Measurements from ENCODE around the gene LUC7L.
"Not testable (repeated sequence)": the region's sequence is repeated elsewhere in the genome, so short reads cannot be mapped to it uniquely, and the experiment has no call there.

Gene LUC7L, protein sequence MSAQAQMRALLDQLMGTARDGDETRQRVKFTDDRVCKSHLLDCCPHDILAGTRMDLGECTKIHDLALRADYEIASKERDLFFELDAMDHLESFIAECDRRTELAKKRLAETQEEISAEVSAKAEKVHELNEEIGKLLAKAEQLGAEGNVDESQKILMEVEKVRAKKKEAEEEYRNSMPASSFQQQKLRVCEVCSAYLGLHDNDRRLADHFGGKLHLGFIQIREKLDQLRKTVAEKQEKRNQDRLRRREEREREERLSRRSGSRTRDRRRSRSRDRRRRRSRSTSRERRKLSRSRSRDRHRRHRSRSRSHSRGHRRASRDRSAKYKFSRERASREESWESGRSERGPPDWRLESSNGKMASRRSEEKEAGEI

DNA sequence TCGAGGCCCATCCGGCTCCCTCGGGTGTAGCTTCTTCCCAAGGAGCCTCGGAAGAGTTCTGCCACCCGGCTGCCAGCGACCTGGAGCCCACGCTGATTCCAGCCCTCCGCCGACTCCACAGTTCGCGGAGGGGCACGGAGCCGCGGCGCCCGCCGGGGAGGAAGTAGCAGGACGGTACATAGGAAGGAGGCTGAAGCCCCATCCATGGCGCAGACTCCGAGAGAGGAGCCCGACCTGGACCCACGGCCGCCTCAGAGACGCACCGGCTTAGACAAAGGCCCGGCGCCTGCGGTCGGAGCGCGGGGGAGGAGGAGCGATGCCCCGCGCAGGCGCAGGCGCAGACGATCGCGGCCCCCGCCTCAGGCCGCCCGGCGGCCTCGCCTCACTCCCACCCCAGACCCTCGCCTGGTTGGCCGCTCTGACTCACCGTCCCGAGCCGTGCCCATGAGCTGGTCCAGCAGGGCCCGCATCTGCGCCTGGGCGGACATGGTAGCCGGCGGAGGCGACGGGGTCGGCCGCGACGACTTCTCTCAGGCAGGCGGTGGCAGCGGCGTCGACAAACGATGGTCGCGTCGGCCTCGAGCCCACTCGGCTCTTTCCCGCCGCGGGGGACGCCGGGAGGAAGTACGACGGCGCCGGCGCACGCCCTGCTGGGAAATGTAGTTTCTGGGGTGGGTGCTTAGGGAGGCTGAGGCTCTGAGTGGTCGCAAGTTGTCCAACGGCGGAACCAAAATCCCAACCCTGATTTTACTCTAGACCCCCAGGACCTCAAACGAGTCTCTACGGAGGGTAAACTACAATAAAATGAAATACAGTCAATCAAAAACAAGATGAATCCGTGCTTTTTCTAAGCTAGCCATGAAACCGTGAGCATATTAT is at the start of gene LUC7L:
Gene LUC7L (minus strand): TSS at position 598 of the 879 bp plus-strand sequence. CDS start 110 bp downstream, at position 488.
- peak; percentile 77 for DNase-seq

DNA sequence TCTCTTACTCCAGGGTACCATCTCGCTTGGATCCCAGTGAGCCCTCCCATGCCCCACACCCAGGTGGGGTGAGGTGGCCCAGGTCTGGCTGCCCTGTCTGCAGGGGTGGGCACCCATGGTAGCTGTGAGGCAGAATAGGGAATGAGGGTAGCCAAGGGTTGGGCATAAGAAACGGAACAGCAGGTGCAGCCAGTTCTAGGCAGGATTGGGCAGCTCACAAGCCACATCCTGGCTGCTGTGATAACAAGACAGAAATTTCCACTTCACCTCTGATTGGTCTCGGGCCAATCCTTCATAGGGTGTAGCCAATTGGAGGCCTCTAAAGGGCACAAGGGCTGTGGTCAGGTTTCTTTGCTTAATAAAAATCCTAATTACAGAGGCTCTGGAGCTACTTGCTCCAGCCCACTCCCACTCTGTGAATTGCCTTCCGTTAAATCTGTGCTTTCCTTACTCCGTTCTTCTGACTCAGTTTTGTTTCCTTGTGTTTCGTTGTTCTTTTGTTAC is 49.7 kb upstream of the LUC7L start:
- no peak for DNase-seq

DNA sequence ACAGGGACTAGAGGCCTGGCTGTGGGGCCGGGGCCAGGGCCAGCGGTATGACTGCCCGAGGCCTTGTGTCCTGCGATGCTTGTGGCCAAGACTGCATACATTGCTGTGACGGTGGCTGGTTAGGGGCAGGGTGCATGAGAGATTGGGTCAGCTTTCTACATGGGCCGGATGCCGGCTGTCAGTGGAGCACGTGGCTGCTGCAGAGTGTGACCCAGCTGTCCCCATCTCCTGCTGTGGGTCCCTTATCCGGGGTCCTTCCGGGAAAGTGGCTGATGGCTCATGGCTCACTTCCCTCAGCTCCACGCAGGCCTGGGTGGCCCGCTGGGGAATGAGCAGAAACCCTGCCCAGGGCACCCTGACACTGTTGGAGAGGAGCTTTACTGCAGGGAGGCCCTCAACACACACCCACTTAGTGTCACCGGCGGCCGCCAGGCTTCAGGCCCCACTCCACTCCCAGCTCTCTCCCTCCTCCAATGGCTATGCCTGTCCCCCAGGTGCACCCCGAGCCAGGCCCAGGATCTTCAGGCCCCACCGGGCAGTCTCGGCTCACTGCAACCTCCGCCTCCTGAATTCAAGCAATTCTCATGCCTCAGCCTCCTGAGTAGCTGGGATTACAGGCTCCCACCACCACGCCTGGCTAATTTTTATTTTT is 47.3 kb upstream of the LUC7L start:
- DNase-seq = no peak

DNA sequence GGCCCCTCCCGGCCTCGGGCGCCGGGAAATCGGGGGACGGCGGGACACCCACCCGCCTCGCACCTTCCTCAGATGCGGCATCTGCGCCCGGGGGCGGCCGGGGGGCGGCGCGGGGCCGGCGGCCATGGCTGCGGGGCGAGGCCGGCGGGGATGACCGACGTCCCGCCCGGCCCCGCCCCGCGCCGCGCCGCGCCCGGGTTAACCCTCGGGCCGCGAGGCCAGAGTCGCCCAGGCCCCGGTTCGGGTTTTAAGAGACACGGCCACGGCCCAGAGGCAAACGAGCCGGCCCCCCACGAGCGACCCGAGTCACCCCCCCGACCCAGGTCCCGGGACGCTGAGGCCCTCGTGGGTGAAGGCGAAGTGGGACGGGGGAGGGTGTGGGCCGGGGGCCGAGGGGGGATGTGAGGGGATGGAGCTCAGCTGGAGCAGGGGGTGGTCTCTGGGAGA is 46.6 kb upstream of the LUC7L start, which contains the start of gene RGS11:
Gene RGS11 (minus strand): TSS at position 159 of the 447 bp plus-strand sequence. CDS start 33 bp downstream, at position 126.
- DNase-seq = no peak

DNA sequence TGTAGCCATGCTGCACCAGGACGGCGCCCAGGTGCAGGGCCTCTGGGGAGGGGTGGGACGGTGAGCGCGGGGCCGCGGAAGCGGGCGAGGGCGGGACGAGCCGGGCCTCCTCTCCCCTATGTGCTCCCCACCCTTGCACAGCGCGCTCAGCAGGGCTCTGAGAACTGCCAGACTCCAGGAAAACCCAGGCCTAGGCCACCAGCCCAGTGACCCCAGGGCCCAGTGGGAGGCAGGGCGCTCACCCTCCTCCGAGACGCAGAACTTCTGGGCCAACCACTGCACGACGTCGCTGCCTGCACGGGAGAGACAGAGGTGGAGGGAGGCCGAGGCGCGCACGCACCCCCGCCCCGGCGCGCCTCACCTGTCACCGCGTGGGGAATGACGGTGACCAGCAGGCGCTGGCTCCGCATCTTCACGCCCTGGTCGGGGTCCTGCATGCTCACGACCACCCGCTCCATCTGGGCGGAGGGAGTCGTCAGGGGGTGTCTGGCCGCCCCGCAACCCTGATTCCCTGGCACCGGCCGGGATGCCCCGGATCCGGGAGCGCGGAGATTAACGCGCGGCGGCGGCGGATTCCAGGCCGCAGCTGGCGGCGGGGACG is 45.9 kb upstream of the LUC7L start:
- DNase-seq = no peak

DNA sequence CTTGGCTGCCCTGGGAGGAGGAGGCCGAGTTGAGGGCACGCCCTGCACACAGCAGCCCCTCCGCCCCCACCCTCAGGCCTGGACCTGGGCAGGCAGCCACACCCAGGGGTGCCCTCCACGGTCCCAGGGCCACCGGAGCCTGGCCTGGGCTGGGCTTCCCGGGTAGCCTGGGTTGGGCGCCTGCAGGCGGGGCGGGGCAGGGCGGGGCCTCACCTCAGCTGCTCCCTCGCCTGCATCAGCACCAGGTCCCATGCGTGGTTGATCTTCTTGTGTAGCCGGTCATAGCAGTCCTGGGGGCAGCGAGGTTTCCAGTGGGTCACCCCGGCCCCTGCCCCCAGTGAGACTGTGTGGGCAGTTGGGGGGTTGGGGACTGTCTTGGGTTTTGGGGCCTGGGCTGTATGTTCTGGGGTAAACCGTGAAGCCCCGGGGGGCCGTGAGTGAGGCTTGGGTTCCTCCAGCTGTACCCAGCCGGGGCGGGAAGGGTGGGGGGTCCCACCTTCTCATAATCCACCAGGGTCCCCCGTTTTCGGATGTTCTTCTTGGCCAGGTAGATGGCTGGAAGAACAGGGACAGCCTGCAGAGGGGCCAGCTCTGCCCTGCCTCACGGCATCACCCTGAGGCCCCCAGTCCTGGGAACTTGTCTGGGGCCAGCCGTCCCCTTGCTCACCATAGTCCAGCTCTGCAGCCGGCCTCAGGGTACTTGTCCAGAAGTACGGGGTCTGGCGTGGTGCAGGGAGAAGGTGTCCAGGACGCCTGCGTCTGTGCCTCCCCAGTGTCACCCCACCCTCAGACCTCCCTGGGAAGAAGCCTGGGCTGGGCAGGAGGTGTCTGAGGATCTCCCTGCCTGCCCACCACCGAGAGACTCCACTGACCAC is 44.5 kb upstream of the LUC7L start:
- no peak for DNase-seq

DNA sequence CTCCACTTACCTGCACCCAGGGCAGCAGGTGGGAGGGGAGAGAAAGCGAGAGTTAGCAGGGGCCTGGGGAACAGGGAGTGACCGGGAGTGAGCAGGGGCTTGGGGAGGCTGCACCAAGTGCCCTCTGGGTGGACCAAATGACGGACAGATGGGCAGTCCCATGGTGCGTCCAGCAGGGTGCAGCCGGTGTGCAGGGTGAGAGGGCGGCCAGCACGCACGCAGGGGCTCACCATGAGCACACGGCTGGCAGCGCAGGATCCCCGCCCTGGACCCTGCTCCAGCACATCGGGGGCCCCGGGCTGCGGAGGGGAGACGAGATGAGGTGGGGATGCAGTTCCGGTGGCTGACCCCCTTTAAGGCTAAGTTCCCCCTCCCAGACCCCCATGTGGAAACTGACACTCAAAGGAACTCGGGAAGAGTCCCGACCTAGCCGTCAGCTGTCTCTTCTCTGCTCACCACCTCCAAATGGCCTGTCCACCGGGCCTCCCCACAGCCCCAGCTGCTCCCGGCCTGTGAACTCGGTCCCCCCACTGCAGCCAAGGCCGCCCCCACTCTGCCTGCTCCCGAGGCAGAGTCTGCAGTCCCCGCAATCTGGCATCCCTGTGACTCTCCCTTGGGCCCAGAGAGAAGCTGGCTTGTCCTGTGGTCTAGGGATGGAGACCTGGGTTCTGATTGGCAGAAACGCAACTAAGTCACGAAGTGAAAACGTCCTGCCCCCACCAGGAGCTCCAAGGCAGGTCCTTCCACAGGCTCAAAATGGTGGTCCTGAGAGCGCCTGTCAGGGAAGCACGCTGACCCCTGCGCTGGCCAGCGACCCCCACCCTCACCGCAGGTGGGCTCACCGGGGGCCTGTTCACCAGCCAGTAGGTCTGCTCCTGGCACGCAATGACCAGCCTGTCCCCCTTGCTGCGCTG is 43.6 kb upstream of the LUC7L start:
- no peak for DNase-seq

DNA sequence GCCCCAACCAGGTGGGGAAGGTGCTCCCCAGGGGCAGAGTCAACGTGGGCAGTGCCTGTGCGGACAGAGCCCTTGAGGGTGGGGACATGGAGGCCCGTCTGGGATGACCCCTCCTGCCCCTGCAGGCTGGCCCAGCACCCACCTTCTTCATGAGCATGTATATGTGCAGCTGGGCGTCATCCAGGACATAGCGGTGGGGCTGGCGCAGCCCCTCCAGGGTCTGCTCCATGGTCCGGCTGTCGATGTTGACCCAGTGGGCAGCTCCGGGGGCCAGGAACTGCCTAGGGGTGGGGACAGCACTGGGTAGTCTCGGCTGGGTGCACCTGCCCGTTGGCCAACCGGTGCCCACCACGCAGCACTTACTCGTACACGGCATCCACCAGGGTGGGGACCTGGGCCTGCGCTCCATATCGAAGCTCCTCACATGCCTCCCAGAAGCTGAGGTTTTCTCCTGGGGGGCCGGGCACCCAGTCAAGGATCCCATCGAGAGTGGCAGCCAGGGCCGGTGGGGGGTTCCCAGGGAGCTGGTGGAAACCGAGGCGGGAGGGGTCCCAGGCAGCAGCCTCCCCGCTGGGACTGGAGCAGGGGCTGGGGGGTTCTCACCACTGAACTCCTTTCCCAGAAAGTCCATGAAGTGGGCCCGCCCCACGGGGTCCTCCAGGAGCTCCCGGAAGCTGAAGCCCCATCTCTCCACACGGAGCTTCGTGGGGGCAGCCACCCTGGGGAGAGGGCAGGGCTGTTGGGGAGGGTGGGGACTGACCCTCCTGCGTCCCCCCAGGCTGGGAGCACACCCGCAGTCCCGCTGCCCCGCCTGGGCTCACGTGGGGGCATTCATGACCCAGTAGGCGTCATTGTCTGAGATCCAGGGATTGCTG is 41.4 kb upstream of the LUC7L start:
- no peak for DNase-seq

DNA sequence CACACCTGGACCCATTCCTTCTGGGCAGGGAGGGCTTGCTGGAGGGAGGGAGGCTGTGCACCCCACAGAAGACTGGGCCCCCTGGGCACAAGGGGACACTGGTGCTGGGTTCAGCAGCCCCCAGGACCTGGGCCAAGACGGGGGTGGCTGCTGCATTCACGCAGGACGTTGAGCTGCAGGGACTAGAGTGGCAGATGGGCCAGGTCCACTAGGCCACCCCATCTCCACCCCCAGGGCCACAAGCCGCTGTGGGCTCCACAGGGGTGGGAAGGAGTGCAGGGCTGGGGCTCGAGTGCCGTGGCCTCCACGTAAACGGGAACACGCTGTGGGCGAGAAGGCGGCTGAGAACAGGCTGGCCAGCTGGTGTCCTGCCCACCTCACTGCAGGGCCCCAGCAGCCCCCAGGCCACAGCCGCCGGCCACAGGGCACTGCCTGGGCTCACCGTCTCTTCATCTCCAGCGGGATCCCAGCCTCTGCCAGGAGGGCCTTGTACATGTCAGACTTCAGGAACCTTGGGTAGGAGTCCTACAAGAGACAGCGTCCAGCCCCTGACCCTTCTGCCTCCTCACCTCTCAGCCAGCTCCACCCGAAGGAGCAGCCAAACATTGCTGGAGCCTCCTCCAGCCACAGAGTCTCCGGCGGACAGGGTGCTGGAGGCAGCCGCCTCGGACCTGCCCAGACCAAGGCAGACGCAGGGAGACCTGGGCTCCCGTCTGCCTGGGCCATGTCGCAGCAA is 40.0 kb upstream of the LUC7L start:
- no peak for DNase-seq

DNA sequence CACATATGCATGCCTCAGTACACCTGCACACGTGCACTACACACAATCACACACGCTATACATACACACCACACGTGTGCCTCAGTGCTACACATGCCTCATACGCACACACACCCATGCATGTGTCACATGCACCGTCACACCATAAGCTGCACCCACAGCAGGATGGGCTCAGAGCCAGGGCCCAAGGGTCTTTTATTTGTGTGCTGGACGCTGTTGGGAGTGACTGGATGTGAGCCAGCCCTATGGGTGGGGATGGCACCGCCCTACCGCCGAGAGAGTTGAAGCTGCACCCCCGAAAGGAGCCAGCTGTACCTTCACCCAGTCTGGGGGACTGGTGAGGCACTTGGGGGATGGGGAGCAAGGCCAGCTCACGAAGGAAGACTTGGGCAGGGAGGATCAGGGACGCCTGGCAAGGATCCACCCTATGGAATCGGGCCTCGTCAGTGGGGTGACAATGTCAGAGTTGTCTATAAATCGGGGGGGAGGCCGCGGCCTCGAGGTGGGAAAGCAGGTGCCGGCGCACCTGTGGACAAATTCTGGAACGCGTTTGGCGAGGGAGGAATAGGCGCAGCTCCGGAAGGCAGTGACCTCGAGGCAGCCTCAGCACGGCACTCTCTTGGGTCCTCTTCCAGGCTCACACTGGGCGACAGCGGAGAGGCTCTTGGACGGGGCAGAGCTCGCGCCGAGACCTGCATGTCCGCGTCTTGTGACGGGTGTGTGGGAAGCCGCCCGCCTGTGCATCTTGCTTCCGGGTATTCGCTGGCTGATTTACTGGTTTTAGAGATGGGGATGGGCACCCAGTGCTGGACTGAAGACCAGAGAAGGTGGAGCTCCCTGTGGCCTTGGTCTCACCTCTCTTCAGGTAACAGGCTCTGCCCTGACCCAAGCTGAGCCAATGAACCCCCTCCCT is 39.1 kb upstream of the LUC7L start:
- DNase-seq = no peak

DNA sequence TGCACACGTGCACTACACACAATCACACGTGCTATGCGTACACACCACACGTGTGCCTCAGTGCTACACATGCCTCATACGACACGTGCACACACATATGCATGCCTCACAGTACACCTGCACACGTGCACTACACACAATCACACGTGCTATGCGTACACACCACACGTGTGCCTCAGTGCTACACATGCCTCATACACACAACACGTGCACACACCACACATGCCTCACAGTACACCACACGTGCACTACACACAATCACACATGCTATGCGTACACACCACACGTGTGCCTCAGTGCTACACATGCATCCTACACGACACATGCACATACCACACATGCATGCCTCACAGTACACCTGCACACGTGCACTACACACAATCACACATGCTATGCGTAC is 38.3 kb upstream of the LUC7L start:
- not testable (repeated sequence) for DNase-seq

DNA sequence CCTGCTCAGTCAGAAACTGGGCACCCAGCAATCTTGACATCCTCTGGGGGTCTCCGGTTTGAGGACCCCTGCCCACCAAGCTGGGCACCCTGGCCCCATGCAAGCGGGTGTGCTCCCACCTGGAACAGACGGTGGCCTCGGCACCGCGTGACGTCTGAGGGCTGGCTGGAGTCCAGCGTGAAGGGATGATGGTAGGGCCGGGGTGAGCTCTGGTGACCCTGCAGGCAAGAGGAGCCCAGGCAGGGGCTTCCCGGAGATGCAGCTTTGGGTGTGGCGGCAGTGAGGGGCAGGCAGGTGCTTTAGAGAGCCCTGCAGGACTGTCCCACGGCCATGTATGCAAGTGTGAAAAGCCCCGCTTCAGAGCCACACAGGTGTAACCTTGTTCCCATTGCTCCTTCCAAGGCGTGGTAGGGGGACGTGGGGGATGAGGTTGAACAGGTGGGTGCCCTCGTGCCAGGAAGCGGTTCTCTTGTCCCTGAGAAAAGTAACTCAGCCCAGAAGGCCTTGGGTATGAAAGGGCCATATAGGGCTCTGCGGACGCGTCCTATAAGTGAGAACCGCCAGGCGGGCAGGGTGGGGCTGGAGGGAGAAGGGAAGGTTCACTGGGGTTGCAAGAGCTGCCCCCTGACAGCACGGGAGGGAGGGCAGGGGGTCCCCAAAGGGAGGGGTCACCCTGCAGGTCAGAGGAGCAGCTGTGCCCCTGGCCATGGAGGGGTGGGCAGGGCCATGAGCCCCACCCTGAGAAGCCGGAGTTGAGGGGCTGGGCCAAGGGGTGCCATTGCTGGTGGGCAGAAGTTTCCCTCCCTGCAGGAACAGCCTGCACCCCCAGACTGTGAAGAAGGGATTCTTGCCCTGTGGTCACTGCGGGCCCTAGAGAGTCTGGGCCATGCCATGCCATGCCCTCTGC is 37.3 kb upstream of the LUC7L start:
- DNase-seq = no peak

DNA sequence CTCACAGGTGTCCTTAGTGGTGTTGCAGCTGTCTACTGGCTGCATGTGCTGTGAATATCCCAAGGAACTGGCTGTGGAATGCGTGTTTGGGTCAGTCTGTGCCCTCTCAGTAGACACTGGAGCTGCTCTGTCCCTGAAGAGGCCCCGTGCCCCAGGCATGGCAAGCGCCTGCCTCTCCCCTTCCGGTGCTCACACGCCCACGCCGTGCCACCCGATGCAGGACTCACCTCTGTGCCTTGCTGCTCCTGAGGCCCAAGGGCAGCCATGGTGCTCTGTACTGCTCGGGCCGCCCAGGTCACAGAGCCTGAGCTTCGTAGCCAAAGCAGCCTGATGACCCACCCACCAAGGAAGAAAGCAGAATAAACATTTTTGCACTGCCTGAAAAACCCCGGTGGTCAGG is 36.5 kb upstream of the LUC7L start:
- no peak for DNase-seq

DNA sequence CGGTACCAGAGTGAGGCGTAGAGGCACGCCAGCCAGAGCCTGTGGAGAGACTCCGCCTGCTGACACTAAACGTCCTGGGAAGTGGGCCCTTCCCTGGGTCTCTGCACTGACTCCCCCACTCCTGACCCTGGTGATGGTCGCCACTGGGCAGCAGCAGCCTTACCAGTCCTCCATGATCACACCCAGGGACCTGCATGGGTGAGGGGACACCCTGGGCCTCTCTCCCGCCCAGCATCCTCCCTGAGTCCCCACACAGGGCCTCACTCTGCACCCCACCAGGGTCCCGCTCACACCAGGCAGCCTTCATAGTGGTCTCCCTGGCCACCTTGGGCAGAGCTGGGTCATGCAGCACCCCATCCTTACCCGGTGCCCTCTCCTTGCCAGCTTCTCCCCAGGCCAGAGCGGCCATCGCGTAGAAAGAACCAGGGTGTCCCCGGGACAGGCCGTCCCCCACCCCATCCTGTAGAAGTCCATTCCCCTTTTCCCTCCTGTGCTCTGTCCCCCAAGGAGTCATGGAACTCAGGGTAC is 35.8 kb upstream of the LUC7L start:
- DNase-seq = no peak

DNA sequence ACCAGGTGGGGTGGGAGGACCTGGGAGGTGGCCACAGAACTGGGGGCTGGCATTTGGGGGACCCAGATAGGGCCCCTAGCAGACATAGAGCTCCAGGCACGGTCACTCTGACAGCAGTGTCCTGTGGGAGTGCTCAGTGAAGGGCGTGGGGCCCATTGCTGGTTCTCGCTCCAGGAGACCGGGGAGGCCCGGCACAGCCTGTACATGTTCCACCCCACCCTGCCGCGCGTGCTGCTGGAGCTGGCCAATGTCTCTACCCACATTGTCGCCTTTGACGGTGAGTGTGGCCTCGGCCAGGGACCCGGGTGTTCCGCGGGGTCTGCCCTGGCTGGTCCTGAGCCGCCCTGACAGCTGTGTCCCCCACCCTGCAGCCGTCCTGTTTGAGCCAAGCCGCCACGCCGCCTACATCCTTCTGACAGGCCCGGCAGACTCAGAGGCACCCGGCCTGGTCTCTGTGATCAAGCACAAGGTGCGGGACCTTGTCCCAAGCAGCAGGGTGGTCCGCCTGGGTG is 35.2 kb upstream of the LUC7L start:
- no peak for DNase-seq

DNA sequence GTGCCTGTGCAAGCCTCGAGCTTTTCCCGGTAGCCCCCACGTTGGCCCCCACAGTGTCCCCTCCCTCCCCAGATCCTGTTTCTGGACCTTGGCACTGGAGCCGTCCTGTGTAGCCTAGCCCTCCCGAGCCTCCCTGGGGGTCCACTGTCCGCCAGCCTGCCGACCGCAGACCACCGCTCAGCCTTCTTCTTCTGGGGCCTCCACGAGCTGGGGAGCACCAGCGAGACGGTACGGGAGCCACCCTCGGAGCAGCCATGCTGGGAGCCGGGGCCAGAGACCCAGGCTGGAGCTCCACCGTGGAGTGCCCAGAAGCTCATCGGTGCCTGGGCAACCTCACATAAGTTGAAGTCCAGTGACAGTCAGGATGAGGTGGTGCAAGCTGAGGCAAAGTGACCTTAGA is 34.7 kb upstream of the LUC7L start:
- DNase-seq = no peak
